HG03159 (cell line): ENCODE data around the gene FOXP3.

Experiments used
- ATAC-seq: cut with Tn5 transposase; IDR thresholded peaks from one replicate; pipeline ENCODE4 v1.9.1; 2021; ENCODE audit warnings: mild to moderate bottlenecking, moderate library complexity; ENCODE audit not compliant: unreplicated experiment

The FOXP3 gene

GRCh38 chrX:49254639-49255038 is 9.9 kb downstream of the FOXP3 start:
- ATAC-seq = no peak

- no peak for ATAC-seq
Observed at GRCh38 chrX:49251325-49251724, 13.2 kb downstream of the FOXP3 start.

GRCh38 chrX:49250578-49250977 is 13.9 kb downstream of the FOXP3 start:
- no peak for ATAC-seq

GRCh38 chrX:49250066-49250465 is 14.4 kb downstream of the FOXP3 start:
- no peak for ATAC-seq

GRCh38 chrX:49249616-49250015 is 14.9 kb downstream of the FOXP3 start:
- no peak for ATAC-seq

- ATAC-seq = no peak
Observed at GRCh38 chrX:49249071-49249470, 15.4 kb downstream of the FOXP3 start.

- no peak for ATAC-seq
Observed at GRCh38 chrX:49247916-49248811, 16.3 kb downstream of the FOXP3 start.

- no peak for ATAC-seq
Observed at GRCh38 chrX:49247346-49247745, 17.2 kb downstream of the FOXP3 start.

- ATAC-seq = no peak
Observed at GRCh38 chrX:49246541-49246940, 18.0 kb downstream of the FOXP3 start.

GRCh38 chrX:49244207-49244606 is 20.3 kb downstream of the FOXP3 start:
- no peak for ATAC-seq

GRCh38 chrX:49243166-49243565 is 21.3 kb downstream of the FOXP3 start:
- ATAC-seq = no peak

GRCh38 chrX:49242545-49243066 is 21.9 kb downstream of the FOXP3 start:
- ATAC-seq = no peak

GRCh38 chrX:49238735-49239134 is 25.8 kb downstream of the FOXP3 start:
- ATAC-seq = no peak

- no peak for ATAC-seq
Observed at GRCh38 chrX:49237060-49237459, 27.4 kb downstream of the FOXP3 start.

GRCh38 chrX:49233887-49234555 is 30.5 kb downstream of the FOXP3 start:
- ATAC-seq = no peak

- ATAC-seq = no peak
Observed at GRCh38 chrX:49233176-49233575, 31.3 kb downstream of the FOXP3 start, which contains the start of gene CACNA1F. CACNA1F (minus strand) TSS chrX:49233340; CDS start chrX:49233309, 31 bp downstream.

GRCh38 chrX:49232525-49232924 is 32.0 kb downstream of the FOXP3 start:
- no peak for ATAC-seq

- no peak for ATAC-seq
Observed at GRCh38 chrX:49231333-49232000, 33.0 kb downstream of the FOXP3 start.

- ATAC-seq = peak; percentile 59
Observed at GRCh38 chrX:49230500-49231232, 33.8 kb downstream of the FOXP3 start.

GRCh38 chrX:49228185-49228584 is 36.3 kb downstream of the FOXP3 start:
- no peak for ATAC-seq

GRCh38 chrX:49227726-49228125 is 36.8 kb downstream of the FOXP3 start:
- ATAC-seq = no peak
